A673 (cell line): Measurements from ENCODE around the gene ADAMTS19. TPM values are rescaled to one million over a fixed set of nuclear protein-coding genes. Genes with fewer than 3 reads are reported as not detected.

Experiments
- BruUV-seq: library from RNA; stranded (reverse); fragments of 400-500 nt; replicated peaks from 2 replicates; lab custom pipeline; 2021; lab: Mats Ljungman, UMichigan
- CTCF ChIA-PET: fragments of 300-600 bp; sonication (Branson Sonifier 250); formaldehyde crosslinking; loops from one replicate; lab custom pipeline; 2022; ENCODE audit warnings: antibody characterized with exemption; lab: Charles Lee
- POLR2A ChIA-PET: fragments of 300-600 bp; sonication (Branson Sonifier 250); formaldehyde crosslinking; loops from one replicate; lab custom pipeline; 2022; ENCODE audit warnings: antibody characterized with exemption; ENCODE audit not compliant: low non-redundant PET; lab: Charles Lee
- DNase-seq: peaks from one replicate; pipeline ENCODE4 v3.0.0-alpha.2; 2015; ENCODE audit warnings: low spot score
- H3K27ac ChIP-seq: fragments of 200-600 bp; sonication (generic); 2 replicates; pipeline ENCODE4 v1.5.1; 2016; ENCODE audit warnings: mixed run types, low read depth, mild to moderate bottlenecking, mixed read lengths, antibody characterized with exemption, low read length; ENCODE audit not compliant: poor library complexity, severe bottlenecking
- H3K27me3 ChIP-seq: fragments of 200-600 bp; sonication (generic); replicated peaks from 2 replicates; pipeline ENCODE4 v1.6.1; 2017; ENCODE audit warnings: mixed run types, low read depth, mild to moderate bottlenecking, mixed read lengths, antibody characterized with exemption, low read length; ENCODE audit not compliant: insufficient read depth, poor library complexity
- H3K36me3 ChIP-seq: fragments of 200-600 bp; sonication (generic); 2 replicates; pipeline ENCODE4 v1.6.1; 2016; ENCODE audit warnings: mixed run types, mild to moderate bottlenecking, mixed read lengths, antibody characterized with exemption, low read length; ENCODE audit not compliant: insufficient read depth, poor library complexity, severe bottlenecking
- H3K4me1 ChIP-seq: fragments of 200-600 bp; sonication (generic); 2 replicates; pipeline ENCODE4 v1.6.1; 2017; ENCODE audit warnings: mixed run types, mild to moderate bottlenecking, mixed read lengths, antibody characterized with exemption, low read length; ENCODE audit not compliant: insufficient read depth, poor library complexity, severe bottlenecking
- H3K4me3 ChIP-seq: fragments of 200-600 bp; sonication (generic); 2 replicates; pipeline ENCODE4 v1.5.1; 2016; ENCODE audit warnings: low read depth, mixed run types, mild to moderate bottlenecking, mixed read lengths, low read length; ENCODE audit not compliant: poor library complexity, severe bottlenecking
- H3K9me3 ChIP-seq: fragments of 200-600 bp; sonication (generic); 2 replicates; pipeline ENCODE4 v1.6.1; 2016; ENCODE audit warnings: mixed run types, low read depth, mild to moderate bottlenecking, mixed read lengths, antibody characterized with exemption, low read length; ENCODE audit not compliant: poor library complexity, severe bottlenecking
- EZH2 ChIP-seq: fragments of 200-600 bp; sonication (generic); IDR thresholded peaks from 2 replicates; pipeline ENCODE4 v1.6.1; 2017; ENCODE audit warnings: borderline replicate concordance, low read depth, mild to moderate bottlenecking, mixed read lengths, antibody characterized with exemption, low read length; ENCODE audit not compliant: poor library complexity, severe bottlenecking
- intact Hi-C: fragments of 100-400 bp; cut with micrococcal nuclease; formaldehyde crosslinking; loops from one replicate; pipeline ENCODE4 v1.10.0; 2022; ENCODE audit not compliant: unreplicated experiment
- total RNA-seq: library from RNA; stranded (reverse); gene quantifications from 2 replicates; pipeline ENCODE4 v1.2.3, GENCODE V29; 2021
- TF ChIP-seq, protein P1 (sequence below): fragments of 300-800, 200-600 bp; sonication (generic); conservative IDR thresholded peaks from 2 replicates; pipeline ENCODE4 v1.5.1; 2017; ENCODE audit warnings: low read depth, mild to moderate bottlenecking, antibody characterized with exemption, low read length, moderate library complexity, mixed read lengths

ADAMTS19 gene
- total RNA-seq, 1 experiment from 2014 or later, result not detected

DNA sequence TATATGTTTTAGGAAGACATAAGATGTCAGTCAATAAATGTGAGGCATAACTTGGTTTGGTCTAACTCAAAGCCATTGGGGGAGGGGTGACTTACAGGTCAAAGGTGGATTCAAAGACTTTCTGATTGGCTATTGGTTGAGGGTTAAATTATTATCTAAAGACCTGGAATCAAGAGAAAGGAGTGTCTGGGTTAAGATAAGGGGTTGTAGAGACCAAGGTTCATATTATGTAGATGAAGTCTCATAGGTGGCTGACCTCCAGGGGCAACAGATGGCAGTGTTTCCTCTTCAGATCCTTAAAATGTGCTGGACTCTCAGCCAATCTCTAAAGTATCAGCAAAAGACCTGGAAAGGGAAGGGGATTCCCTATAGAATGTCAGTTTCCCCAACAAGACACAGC lies 236.5 kb downstream of the ADAMTS19 start:
- BruUV-seq, result no TSS peak
- H3K4me1 ChIP-seq, result no peaks in the 10 kb centered on the region
- no peaks in the 10 kb centered on the region for H3K36me3 ChIP-seq
- H3K9me3 ChIP-seq, result no peaks in the 10 kb centered on the region
- H3K27ac ChIP-seq, result no peak overlapping the region
- ChIA-PET CTCF (no interaction called here), POLR2A (no interaction called here)
- TF ChIP-seq EZH2, result no peak
- TF ChIP-seq, protein P1, sequence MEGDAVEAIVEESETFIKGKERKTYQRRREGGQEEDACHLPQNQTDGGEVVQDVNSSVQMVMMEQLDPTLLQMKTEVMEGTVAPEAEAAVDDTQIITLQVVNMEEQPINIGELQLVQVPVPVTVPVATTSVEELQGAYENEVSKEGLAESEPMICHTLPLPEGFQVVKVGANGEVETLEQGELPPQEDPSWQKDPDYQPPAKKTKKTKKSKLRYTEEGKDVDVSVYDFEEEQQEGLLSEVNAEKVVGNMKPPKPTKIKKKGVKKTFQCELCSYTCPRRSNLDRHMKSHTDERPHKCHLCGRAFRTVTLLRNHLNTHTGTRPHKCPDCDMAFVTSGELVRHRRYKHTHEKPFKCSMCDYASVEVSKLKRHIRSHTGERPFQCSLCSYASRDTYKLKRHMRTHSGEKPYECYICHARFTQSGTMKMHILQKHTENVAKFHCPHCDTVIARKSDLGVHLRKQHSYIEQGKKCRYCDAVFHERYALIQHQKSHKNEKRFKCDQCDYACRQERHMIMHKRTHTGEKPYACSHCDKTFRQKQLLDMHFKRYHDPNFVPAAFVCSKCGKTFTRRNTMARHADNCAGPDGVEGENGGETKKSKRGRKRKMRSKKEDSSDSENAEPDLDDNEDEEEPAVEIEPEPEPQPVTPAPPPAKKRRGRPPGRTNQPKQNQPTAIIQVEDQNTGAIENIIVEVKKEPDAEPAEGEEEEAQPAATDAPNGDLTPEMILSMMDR, result no peak
- peaks cover 4% of the 10 kb centered on the region for H3K27me3 ChIP-seq
- intact Hi-C loops, result no loop called here
- DNase-seq, result no peak
- no peak overlapping the region for H3K4me3 ChIP-seq

GRCh38 chr5:129698661-129699060 lies 238.6 kb downstream of the ADAMTS19 start:
- no TSS peak for BruUV-seq
- no peaks in the 10 kb centered on the region for H3K36me3 ChIP-seq
- no peak for DNase-seq
- no peak overlapping the region for H3K4me3 ChIP-seq
- TF ChIP-seq, protein P1, result peak; percentile 28; the same call in 1 of the 2 replicates
- TF ChIP-seq EZH2, result no peak
- ChIA-PET POLR2A (no interaction called here), CTCF (no interaction called here)
- no peaks in the 10 kb centered on the region for H3K9me3 ChIP-seq
- no peak overlapping the region for H3K27ac ChIP-seq
- intact Hi-C loops, result no loop called here
- no peaks in the 10 kb centered on the region for H3K4me1 ChIP-seq
- peaks cover 4% of the 10 kb centered on the region for H3K27me3 ChIP-seq

DNA sequence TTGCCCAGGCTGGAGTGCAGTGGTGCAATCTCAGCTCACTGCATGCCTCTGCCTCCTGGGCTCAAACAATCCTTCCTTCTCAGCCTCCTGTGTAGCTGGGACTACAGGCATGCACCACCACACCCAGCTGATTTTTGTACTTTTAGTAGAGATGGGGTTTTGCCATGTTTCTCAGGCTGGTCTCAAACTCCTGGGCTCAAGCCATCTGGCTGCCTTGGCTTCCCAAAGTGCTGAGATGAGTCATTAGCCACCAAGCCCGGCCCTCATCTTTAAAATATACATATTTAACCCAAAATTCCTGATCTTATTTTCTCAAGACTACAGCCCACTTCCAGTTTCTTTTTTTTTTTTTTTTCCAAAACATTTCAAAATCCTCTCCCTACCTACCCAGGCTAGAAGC lies 256.1 kb downstream of the ADAMTS19 start:
- Histone ChIP-seq H3K36me3 (no peaks in the 10 kb centered on the region), H3K9me3 (no peaks in the 10 kb centered on the region), H3K27me3 (no peaks in the 10 kb centered on the region), H3K4me3 (no peak overlapping the region), H3K27ac (no peak overlapping the region), H3K4me1 (no peaks in the 10 kb centered on the region)
- intact Hi-C loops, result no loop called here
- TF ChIP-seq, protein P1, result no peak
- TF ChIP-seq EZH2, result no peak
- ChIA-PET CTCF (no interaction called here), POLR2A (no interaction called here)
- BruUV-seq, result no TSS peak
- DNase-seq, result no peak
